RWPE2 (cell line): ENCODE measurements around the gene TRIO.

Source experiments
- ATAC-seq: fragments of 200-7000 bp; cut with Tn5 transposase; 3 replicates; pipeline ENCODE4 v1.9.1; 2021; ENCODE audit warnings: low read depth
- DNase-seq: peaks from one replicate; pipeline ENCODE4 v3.0.0-alpha.2; 2020; ENCODE audit warnings: low spot score
- H3K27ac ChIP-seq: fragments of 450-650 bp; 2 replicates; pipeline ENCODE4 v1.5.1; 2017; ENCODE audit warnings: mild to moderate bottlenecking; ENCODE audit not compliant: poor library complexity, severe bottlenecking
- H3K27me3 ChIP-seq: fragments of 250-450 bp; sonication (Bioruptor Pico); 2 replicates; pipeline ENCODE4 v1.5.1; 2021; ENCODE audit warnings: mild to moderate bottlenecking, moderate library complexity; ENCODE audit not compliant: insufficient read depth, poor library complexity, severe bottlenecking
- H3K36me3 ChIP-seq: fragments of 250-450 bp; sonication (Bioruptor Pico); 2 replicates; pipeline ENCODE4 v1.5.1; 2020; ENCODE audit warnings: low read depth, mild to moderate bottlenecking, moderate library complexity
- H3K4me1 ChIP-seq: fragments of 250-450 bp; sonication (Bioruptor Pico); 2 replicates; pipeline ENCODE4 v1.5.1; 2021; ENCODE audit warnings: mild to moderate bottlenecking, moderate library complexity; ENCODE audit not compliant: insufficient read depth, poor library complexity, severe bottlenecking
- H3K4me3 ChIP-seq: fragments of 250-450 bp; sonication (Bioruptor Pico); 2 replicates; pipeline ENCODE4 v1.5.1; 2021; ENCODE audit warnings: mild to moderate bottlenecking, moderate library complexity; ENCODE audit not compliant: severe bottlenecking
- H3K9me3 ChIP-seq: fragments of 250-450 bp; sonication (Bioruptor Pico); 2 replicates; pipeline ENCODE4 v1.5.1; 2021; ENCODE audit warnings: mild to moderate bottlenecking, moderate library complexity; ENCODE audit not compliant: severe bottlenecking
- TF ChIP-seq, protein P1 (sequence below): fragments of 450-650 bp; IDR thresholded peaks from one replicate; pipeline ENCODE4 v1.5.1; 2017; ENCODE audit warnings: mild to moderate bottlenecking, moderate library complexity; ENCODE audit not compliant: poor library complexity, severe bottlenecking

Gene TRIO

DNA sequence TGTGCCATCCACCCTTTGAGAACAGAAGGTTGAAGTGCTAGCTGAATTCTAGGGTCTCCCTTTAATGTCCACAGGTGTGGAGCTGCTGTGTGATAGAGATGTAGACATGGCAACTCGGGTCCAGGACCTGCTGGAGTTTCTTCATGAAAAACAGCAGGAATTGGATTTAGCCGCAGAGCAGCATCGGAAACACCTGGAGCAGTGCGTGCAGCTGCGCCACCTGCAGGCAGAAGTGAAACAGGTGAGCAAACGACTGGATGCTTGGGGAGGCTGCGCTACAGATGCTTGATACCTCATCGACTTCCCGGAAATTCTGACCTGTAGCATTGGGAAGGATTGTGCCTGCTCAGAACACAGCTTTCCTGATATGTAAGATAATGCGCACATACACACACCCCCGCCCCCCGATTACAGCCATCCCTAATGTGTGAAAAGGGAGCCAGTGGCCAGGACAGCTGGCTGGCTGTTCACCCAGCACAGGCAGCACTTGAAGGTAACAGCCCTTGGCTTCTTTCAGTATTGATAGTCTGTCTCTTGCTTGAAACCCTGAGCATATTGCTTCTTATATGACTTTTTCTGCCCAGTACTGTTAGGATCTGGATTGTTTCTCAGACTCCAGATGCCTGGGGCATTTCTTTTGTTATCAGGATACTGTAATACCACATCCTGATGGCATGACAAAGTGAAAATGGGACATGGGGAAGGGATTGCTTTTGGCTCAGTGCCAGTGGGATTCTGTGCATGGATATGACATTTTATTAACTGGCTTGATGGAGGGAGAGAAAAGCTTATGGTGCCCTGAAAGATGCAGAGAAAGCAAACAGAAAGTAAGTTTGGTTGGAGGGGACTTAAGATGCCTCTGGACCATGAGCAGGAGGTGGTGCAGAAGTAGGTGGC, 221.7 kb downstream of the TRIO start:
- H3K4me1 ChIP-seq: no peaks in the 10 kb centered on the region
- DNase-seq (no peak), ATAC-seq (no peak)
- peaks cover 99% of the 10 kb centered on the region for H3K36me3 ChIP-seq
- H3K27ac ChIP-seq: no peak overlapping the region
- no peaks in the 10 kb centered on the region for H3K27me3 ChIP-seq
- H3K4me3 ChIP-seq: no peak overlapping the region
- TF ChIP-seq, protein P1, sequence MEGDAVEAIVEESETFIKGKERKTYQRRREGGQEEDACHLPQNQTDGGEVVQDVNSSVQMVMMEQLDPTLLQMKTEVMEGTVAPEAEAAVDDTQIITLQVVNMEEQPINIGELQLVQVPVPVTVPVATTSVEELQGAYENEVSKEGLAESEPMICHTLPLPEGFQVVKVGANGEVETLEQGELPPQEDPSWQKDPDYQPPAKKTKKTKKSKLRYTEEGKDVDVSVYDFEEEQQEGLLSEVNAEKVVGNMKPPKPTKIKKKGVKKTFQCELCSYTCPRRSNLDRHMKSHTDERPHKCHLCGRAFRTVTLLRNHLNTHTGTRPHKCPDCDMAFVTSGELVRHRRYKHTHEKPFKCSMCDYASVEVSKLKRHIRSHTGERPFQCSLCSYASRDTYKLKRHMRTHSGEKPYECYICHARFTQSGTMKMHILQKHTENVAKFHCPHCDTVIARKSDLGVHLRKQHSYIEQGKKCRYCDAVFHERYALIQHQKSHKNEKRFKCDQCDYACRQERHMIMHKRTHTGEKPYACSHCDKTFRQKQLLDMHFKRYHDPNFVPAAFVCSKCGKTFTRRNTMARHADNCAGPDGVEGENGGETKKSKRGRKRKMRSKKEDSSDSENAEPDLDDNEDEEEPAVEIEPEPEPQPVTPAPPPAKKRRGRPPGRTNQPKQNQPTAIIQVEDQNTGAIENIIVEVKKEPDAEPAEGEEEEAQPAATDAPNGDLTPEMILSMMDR: peak; percentile 81
- no peaks in the 10 kb centered on the region for H3K9me3 ChIP-seq

- TF ChIP-seq, protein P1: no peak
- DNase-seq (no peak), ATAC-seq (peak; percentile 58; the same call in 1 of the 3 replicates)
- no peak overlapping the region for H3K27ac ChIP-seq
- H3K4me3 ChIP-seq: no peak overlapping the region
- no peaks in the 10 kb centered on the region for H3K9me3 ChIP-seq
- no peaks in the 10 kb centered on the region for H3K4me1 ChIP-seq
- H3K27me3 ChIP-seq: no peaks in the 10 kb centered on the region
- H3K36me3 ChIP-seq: peaks cover 99% of the 10 kb centered on the region
Measured at GRCh38 chr5:14365831-14366430, 222.8 kb downstream of the TRIO start.

DNA sequence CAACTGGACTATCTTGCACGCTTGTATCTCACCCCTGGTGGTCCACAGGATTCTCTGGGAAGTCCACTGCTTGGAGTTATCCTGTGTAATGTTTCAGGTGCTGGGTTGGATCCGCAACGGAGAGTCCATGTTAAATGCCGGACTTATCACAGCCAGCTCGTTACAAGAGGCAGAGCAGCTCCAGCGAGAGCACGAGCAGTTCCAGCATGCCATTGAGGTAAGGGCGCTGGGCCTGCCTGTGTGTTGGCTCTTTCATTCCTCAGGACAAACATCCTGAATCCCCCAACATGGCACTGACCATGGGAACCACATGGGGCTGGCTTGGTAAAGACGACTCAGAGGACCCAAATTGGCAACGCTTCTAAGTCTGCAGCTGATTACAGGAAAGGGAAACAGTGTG, 223.6 kb downstream of the TRIO start:
- Histone ChIP-seq H3K27me3 (no peaks in the 10 kb centered on the region), H3K9me3 (no peaks in the 10 kb centered on the region), H3K27ac (no peak overlapping the region), H3K36me3 (peaks cover 99% of the 10 kb centered on the region), H3K4me3 (no peak overlapping the region), H3K4me1 (no peaks in the 10 kb centered on the region)
- DNase-seq (no peak), ATAC-seq (no peak)
- TF ChIP-seq, protein P1: no peak

GRCh38 chr5:14367364-14367763, 224.2 kb downstream of the TRIO start:
- DNase-seq: no peak
- no peaks in the 10 kb centered on the region for H3K9me3 ChIP-seq
- H3K27ac ChIP-seq: no peak overlapping the region
- no peaks in the 10 kb centered on the region for H3K27me3 ChIP-seq
- no peak overlapping the region for H3K4me3 ChIP-seq
- peaks cover 99% of the 10 kb centered on the region for H3K36me3 ChIP-seq
- no peak for ATAC-seq
- no peaks in the 10 kb centered on the region for H3K4me1 ChIP-seq
- TF ChIP-seq, protein P1: no peak
